NCI-H748 (cell line): ENCODE data around the gene SRPK2.
"Not testable (repeated sequence)": the region's sequence is repeated elsewhere in the genome, so short reads cannot be mapped to it uniquely, and the experiment has no call there.

ENCODE experiments used
- DNase-seq: peaks from one replicate; lab custom pipeline; 2025; ENCODE audit not compliant: unreplicated experiment; lab: John Stamatoyannopoulos, UW

SRPK2 gene

DNA sequence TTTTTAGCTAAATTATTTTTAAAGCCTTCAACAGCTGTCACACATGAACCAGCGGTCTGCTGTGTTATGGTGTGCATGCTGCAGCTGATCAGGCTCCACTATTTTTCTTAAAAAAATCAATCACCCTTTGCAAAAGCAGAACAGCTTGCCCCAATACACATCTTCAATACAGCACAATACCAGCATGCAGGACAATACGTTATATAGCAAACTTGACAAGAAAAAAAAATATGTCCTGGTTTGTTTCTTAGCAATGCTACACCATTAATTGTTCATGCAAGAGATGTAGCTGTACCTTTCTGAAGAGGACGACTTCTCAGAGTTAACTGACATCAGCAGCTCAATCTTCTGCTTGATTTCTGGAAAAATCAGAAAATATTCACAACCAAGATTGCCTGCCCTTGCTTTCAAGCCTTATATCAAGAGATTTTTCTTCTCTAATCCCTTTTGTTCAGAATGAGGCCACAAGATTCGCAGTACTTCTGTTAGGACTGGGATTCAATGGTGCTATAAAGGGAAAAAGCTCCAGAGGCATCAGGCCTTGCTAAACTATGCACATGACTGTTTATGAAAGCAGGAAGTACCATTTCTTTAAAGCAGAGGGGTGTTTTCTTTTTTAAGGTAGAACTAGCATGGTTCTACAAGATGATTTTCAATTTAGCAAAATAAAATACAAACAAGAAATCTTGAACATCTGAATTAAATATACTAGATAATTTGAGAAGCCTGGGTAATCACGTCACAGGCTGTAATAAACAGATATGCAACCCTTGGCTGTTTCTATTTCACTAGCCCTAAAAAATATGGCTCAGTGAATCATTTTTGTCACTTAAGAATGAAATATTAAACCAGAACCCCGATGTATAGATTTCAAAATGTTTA, 120.0 kb downstream of the SRPK2 start:
- DNase-seq = no peak

DNA sequence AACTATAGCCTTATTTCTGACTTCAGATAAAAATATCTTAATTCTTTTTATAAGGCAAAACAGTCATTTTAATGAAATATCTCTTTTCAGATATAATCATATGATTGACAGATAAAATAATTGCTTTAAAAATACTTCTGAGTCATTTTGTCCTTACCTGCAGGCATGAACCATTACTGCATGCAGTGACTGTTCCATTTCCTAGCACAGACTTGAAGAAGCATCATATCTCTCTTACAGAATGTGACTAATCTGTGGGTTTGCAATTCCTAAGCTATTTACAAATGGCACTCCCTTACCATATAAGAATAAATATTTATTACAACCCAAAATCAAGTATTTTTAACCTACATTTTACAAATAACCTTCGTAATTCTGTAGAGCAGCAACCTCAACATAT, 120.7 kb downstream of the SRPK2 start:
- no peak for DNase-seq

DNA sequence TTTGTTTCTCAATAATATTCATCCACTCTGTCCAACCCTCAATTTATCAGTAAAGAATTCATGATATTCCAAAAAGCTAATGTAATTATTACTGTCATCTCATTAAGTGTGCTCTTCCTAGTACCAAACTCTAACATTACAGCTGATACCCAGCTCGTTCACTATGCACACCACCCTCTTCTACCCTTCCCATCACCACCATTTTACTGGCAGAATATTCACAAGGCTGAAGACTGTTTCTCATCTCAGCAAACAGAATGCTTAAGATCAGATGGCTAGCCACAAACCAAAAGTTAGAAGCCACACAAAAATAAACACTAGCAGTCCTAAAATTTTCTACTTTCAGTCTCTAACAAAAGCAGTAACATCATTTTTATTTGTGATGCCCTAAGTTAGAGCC, 121.5 kb downstream of the SRPK2 start:
- DNase-seq = no peak

DNA sequence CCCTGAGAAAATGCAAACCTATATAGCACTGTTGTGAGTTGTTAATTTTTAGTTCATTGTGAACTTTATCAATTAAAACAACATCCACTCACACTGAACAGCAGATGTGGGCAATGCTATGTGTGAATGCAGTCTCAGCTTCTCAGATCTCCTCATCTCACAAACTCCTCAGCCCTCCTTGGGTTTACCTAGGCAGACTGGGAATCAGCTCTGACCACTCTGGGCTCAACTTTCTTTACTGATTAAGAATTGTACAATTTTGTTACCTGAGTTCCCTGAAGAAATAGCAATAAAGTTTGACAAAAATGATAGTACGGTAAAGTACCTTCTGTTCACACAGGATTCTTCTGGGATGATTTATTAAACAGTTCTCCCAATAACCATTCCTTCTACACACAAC, 124.0 kb downstream of the SRPK2 start:
- no peak for DNase-seq

DNA sequence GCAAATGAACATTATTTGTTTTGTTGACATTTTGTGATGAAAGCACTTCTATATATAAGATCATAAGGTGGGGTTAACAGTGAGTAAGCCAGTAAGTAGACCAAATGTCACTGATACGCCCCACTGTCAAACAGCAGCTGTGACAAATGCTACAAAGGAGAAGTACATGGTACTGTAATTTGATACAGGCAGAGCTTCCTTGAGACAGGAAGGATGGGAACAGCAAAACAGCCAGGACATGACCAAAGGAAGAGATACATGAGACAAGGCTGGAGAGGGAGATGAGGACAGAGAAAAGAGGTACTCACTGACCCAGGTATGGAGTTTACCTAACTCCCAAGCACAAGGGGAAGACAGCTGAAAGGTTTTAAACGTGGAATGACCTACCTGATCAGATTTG, 127.0 kb downstream of the SRPK2 start:
- peak; percentile 66 for DNase-seq

DNA sequence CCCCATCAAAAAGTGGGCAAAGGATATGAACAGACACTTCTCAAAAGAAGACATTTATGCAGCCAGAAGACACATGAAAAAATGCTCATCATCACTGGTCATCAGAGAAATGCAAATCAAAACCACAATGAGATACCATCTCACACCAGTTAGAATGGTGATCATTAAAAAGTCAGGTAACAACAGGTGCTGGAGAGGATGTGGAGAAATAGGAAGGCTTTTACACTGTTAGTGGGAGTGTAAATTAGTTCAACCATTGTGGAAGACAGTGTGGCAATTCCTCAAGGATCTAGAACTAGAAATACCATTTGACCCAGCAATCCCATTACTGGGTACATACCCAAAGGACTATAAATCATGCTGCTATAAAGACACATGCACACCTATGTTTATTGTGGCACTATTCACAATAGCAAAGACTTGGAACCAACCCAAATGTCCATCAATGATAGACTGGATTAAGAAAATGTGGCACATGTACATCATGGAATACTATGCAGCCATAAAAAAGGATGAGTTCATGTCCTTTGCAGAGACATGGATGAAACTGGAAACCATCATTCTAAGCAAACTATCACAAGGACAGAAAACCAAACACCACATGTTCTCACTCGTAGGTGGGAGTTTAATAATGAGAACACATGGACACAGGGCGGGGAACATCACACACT, 128.4 kb downstream of the SRPK2 start:
- DNase-seq = not testable (repeated sequence)

DNA sequence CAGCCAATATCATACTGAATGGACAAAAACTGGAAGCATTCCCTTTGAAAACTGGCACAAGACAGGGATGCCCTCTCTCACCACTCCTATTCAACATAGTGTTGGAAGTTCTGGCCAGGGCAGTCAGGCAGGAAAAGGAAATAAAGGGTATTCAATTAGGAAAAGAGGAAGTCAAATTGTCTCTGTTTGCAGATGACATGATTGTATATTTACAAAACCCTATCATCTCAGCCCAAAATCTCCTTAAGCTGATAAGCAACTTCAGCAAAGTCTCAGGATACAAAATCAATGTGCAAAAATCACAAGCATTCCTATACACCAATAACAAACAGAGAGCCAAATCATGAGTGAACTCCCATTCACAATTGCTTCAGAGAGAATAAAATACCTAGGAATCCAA, 129.8 kb downstream of the SRPK2 start:
- not testable (repeated sequence) for DNase-seq

DNA sequence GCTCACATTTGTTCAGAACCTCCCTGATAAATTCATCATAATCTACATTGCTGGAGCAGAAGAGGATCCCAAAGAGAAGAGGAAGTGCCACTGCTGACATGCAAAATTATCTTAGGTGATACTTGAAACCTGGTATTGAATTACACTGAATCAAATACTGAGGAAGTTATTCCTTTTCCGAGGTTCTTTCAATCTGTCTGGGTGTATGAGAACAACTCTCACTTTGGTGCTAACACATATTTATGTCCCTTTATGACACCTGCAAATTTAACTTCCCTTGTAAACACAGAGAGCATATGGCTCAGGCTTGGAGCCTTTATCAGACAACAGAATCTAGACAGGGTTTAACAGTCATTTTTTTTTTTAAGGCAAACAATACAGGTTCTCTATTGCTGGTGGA, 131.4 kb downstream of the SRPK2 start:
- peak; percentile 13 for DNase-seq

DNA sequence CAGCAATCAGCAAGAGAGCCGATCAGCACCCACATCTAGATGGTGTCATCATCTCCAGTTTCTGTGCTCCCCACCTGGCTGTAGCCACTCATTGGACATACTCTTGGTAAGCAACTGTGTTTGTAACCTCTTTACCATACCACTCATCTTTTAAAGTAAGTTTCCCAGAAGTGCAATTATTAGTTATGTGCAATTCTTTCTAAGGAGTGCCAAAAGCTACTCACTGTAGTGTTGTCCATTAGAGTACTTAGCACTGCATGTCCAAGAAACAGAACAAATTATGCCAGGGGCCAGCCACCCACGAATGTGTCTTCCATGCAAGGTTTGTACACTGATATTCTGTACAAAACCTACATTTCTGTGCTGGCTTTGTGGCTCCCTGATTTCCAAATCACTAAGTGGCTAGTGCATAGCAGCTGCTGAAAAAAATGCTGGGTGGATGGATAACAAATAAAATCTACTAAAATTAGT, 131.9 kb downstream of the SRPK2 start:
- no peak for DNase-seq

DNA sequence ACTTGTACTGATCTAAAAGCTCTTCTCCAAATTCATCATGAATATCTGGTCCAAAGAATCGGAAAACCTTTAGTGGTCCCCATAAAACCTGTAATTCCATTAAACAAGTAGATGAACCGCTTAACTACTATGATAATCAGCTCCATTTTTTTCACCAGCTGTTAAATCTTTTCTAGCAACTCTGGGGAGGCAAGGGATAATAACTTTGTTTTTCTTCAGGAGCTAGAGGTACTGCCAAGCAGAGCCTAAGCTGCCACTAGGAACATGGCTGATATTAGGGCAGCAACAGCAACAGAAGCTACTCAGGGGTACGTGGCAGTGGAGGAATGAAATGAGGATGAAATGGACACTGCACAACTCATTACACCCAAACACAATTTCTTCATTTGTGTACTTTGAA, 138.0 kb downstream of the SRPK2 start:
- DNase-seq = no peak

DNA sequence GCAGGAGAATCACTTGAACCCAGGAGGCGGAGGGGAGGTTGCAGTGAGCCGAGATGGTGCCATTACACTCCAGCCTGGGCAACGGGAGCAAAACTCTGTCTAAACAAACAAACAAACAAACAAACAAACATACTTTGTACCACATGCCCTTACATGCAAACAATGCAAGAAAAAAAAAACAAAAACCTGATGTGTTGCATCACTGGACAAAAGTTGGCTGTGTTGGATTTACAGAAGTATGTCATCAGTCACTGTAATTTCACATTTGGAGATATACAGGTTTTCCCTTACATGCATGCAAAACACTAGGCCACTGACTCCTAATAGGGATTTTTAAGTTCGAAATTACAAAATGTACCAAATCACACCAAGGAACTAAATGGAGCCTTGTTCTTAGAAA, 138.5 kb downstream of the SRPK2 start:
- no peak for DNase-seq

DNA sequence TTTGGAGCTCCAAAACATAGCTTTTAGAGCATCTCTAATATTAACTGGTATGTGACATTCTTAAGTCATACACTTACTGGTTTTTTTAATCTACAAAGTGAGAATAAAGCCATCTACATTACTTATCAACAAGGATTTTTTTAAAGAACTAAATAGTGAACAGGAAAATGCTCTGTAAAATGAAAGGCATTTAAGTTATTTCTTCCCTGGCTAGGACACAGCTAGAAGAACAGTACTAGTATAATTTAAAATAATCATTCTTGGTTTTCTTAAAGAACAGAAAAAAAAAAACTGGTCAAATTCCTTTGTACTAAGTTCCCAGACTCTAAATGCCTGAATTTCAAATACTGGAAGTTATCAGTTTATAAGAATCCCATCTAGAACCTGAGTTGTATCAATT, 139.5 kb downstream of the SRPK2 start:
- DNase-seq = no peak

DNA sequence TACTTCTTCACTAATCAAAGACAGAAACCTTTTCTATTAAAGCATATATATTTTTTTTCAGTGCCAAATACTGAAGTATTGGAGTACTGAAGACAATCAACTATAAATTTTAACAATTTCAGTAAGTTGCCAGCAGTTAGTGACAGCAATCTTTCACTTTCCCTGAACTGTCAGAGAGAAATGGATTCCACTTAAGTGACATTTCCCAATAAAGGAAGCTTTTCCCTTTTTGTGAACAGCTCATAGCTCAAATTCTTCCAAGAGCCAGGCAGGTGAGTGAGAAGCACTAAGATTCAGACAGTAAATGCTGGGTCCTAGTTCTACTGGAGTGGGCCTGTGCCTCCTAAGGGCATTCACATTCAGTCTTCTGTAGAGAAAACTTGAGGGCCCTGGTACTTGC, 142.0 kb downstream of the SRPK2 start:
- no peak for DNase-seq

DNA sequence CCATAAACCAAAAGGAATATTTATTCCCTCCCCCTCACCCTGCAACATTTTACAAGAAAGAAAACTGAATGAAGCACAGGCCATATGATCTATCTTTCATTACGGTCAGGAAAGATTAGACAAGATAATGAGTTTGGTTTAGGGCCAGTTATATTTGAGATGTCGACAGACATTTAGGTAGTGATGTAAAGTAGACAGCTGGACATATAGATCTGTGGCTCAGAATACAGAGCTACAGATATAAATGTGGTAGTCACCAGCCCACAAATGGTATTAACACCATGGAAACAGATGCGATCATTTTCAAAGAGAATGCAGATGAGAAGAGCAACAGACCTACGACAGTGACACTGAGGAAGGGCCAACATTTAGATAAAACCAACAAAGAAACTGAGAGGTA, 142.5 kb downstream of the SRPK2 start:
- DNase-seq = no peak

DNA sequence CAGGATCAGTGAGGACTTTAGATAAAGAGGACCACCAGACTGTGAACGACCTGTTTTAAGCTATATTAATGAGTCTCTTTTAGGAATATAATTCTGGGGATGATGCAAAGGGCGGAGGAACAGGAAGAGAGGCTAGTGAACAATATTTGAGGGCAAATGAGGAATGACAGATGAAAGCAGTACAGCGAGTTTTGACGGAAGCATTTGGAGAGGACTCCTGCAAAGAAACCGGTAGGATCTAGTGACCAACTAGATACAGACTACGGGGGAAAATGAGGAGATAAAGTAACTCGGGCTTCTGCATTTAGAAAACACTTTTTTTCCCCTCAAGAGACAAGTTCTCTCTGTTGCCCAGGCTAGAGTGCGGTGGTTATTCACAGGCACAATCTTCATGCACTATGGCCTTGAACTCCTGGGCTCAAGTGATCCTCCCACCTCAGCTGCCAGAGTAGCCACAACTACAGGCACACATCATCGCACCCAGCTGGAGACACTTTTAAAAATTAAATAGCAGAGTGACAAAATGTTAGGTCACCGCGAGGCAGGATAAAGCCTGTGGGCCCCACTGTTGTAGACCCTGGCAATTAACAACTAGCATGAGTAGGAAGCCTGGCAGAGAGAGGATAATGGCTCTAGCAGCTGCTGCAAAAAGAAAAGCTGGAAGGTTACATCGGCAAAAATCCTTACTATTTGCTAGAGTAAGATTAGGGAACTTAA, 143.2 kb downstream of the SRPK2 start:
- DNase-seq = no peak

DNA sequence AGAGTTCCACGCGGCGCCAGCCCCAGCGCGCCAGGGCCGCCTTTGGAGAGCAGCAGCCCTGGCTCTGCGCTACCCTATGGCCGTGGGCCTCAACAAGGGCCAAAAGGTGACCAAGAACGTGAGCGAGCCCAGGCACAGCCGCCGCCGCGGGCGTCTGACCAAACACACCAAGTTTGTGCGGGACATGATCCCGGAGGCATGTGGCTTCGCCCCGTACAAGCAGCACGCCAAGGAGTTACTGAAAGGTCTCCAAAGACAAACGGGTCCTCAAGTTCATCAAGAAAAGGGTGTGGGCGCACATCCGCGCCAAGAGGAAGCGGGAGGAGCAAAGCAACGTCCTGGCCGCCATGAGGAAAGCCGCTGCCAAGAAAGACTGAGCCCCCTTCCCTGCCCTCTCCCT, 144.1 kb downstream of the SRPK2 start:
- DNase-seq = no peak

DNA sequence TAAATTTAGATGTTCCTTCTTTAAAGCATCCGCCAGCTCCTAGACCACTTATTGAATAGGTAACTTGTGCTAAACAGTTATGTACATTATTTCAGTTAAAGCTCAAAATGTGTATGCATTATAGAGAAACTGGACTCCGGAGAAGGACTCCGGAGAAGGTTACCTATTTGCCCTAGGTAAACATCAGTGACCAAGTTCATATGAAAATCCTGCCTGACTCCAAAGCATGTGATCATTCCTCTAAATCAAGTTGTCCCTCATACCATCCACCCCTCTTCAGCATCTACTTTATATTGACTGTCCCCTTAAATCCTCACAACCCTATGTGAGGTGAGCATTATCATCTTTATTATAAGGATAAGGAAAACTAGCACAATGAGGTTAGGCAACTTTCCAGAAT, 147.5 kb downstream of the SRPK2 start:
- DNase-seq = no peak

DNA sequence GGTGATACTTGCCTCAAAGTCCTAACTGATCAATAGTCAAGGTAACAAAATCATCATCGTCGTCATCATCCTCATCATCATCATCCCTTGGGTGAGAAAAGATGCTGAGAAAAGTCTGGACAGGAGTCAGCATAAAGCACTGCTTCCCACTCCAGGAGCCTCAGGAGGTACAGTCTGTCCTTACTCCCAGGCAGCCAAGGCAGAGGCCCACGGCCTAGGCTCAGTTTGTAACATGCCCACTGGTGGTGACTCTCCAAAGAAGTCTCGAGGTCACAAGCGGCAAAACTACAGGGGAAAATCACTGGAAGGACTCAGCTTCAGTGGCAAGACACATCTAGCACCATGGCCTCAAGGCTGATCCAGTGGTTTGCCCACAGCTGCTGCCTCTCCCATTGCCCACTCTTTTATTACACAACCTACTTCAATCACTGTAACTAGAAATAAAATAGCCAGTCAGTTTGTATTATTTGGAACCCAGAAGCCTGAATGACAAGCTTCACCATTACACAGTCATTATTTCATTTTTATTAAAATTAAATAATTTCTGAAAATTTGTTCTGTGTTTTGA, 150.4 kb downstream of the SRPK2 start:
- DNase-seq = no peak

DNA sequence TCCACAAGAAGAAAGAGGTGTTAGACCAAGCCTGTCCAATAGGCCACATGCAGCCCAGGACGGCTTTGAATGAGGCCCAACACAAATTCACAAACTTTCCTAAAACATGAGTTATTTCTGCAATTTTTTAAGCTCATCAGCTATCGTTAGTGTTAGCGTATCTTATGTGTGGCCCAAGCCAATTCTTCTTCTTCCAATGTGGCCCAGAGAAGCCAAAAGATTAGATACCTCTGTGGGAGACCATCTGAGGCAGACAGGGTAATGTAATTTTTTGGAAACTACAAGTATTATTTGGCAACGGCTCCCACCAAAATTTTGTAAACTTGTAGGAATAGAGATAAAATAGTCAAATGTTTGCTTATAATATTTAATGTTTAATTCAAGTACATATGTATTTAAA, 153.8 kb downstream of the SRPK2 start:
- no peak for DNase-seq

DNA sequence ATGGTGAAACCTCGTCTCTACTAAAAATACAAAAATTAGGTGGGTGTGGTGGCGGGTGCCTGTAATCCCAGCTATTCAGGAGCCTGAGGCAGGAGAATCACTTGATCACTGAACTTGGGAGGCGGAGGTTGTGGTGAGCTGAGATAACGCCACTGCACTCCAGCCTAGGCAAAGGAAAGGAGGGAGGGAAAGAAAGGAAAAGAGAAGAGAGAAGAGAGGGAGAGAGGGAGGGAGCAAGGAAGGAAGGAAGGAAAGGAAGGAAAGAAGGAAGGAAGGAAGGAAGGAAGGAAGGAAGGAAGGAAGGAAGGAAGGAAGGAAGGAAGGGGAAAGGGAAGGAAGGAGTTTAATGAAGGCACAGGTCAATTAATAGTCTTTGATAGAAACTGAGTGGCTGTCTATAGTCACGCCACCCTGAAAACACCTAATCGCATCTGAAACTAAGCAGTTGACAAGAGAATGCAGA, 155.9 kb downstream of the SRPK2 start:
- not testable (repeated sequence) for DNase-seq

DNA sequence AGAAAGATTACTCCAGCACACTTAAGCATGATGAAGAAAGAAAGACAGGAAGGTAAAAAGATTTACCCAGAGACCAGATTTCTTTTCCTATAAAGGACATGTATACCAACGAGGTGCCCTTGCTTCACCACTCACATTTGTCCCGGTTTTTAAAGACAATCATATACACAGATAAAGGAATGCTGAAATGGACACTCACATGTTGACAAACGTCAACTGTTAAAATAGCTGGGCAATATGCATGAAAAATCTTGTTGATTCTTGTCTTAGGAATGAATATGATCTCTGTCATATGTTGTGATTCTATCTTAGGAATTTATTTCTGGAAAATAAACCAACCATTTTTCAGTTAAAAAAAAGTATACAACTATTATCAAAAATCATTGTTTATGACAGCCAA, 158.2 kb downstream of the SRPK2 start:
- DNase-seq = no peak
